DMS114 treated with DMSO at 0.1 percent for 48 hours (cell line): Measurements from ENCODE around the gene DIABLO.

Source experiments
- DNase-seq: peaks from one replicate; lab custom pipeline; 2025; ENCODE audit not compliant: unreplicated experiment; lab: John Stamatoyannopoulos, UW

DIABLO gene

GRCh38 chr12:122158700-122159285 is 67.1 kb downstream of the DIABLO start:
- DNase-seq = no peak
